Measurements from ENCODE around the gene ZBTB43. TPM values are rescaled to one million over a fixed set of nuclear protein-coding genes. Genes with fewer than 3 reads are reported as not detected.
"Not testable (repeated sequence)": the region's sequence is repeated elsewhere in the genome, so short reads cannot be mapped to it uniquely, and the experiment has no call there.

Gene ZBTB43
- total and polyA plus RNA-seq, 12 donors, result 7.6 to 58.4 (median 43.5) TPM

DNA sequence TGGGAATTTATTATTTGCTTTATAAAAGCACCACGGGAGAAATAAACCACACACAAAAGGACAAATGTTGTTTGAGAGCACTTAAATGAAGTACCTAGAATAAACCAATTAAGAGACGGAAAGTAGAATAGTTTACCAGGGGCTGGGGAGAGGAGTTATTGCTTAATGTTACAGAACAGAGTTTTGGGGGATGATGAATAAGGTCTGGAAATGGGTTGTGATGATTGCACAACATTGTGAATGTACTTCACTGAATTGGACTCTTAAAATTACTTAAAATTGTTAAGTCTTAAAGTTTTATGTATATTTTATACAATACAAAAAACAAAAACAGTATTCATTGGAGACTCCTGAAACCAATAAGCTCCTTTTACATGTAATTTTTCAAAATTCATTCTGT is 1.5 kb downstream of the ZBTB43 start:
- no peak for ATAC-seq
- intact Hi-C loops (cut with DNase I), result no loop called here
- peaks cover 0 to 34% (median 9%) of the 10 kb centered on the region in 9 donors for H3K36me3 ChIP-seq
- no peak for DNase-seq
- H3K27me3 ChIP-seq, result no peaks in the 10 kb centered on the region
- no peaks in the 10 kb centered on the region for H3K9me3 ChIP-seq
- 42 to 46% methylated on average over 2 of the region's 2 CpGs for WGBS, 2 donors
- H3K4me3 ChIP-seq, result peak overlapping the region in 9 of 10 donors; percentile 80 to 99 (median 94)
- H3K4me1 ChIP-seq, result peaks cover 5 to 58% (median 41%) of the 10 kb centered on the region in 9 donors
- peak overlapping the region in 9 of 10 donors; percentile 93 to 98 (median 97) for H3K27ac ChIP-seq
- TF ChIP-seq, protein P1, sequence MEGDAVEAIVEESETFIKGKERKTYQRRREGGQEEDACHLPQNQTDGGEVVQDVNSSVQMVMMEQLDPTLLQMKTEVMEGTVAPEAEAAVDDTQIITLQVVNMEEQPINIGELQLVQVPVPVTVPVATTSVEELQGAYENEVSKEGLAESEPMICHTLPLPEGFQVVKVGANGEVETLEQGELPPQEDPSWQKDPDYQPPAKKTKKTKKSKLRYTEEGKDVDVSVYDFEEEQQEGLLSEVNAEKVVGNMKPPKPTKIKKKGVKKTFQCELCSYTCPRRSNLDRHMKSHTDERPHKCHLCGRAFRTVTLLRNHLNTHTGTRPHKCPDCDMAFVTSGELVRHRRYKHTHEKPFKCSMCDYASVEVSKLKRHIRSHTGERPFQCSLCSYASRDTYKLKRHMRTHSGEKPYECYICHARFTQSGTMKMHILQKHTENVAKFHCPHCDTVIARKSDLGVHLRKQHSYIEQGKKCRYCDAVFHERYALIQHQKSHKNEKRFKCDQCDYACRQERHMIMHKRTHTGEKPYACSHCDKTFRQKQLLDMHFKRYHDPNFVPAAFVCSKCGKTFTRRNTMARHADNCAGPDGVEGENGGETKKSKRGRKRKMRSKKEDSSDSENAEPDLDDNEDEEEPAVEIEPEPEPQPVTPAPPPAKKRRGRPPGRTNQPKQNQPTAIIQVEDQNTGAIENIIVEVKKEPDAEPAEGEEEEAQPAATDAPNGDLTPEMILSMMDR (IDR thresholded peaks at IDR 0.05), result no peak

DNA sequence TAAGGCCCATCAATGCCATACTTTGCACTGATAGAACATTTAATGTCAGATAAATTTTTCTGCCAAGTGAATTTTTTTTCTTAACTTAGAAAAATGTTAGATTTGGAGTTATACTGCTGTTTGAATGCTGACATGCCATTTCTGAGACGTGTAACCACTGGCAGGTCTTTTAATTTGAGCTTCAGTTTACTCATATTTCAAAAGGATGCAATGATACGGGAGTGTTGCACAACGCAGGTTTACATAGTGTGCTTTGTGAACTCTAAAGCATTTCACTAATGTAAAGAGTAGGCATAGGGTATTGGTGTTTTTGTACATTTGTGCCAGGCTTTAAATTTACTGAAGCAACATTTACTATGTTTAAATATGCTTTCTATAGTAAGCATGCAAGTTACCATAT is 4.2 kb downstream of the ZBTB43 start:
- Histone ChIP-seq H3K9me3 (peaks cover 0 to 6% (median 0%) of the 10 kb centered on the region in 11 donors), H3K36me3 (peaks cover 0 to 61% (median 16%) of the 10 kb centered on the region in 9 donors), H3K4me1 (peaks cover 5 to 73% (median 50%) of the 10 kb centered on the region in 9 donors), H3K27me3 (no peaks in the 10 kb centered on the region), H3K4me3 (peak overlapping the region in 1 of 10 donors; percentile 18), H3K27ac (peak overlapping the region in 3 of 10 donors; percentile 3 to 23 (median 10))
- ATAC-seq (no peak), DNase-seq (no peak)
- intact Hi-C loops (cut with DNase I), result no loop called here
- 60 to 67% methylated on average over 3 of the region's 3 CpGs for WGBS, 2 donors
- TF ChIP-seq, protein P1 (IDR thresholded peaks at IDR 0.05), result no peak

DNA sequence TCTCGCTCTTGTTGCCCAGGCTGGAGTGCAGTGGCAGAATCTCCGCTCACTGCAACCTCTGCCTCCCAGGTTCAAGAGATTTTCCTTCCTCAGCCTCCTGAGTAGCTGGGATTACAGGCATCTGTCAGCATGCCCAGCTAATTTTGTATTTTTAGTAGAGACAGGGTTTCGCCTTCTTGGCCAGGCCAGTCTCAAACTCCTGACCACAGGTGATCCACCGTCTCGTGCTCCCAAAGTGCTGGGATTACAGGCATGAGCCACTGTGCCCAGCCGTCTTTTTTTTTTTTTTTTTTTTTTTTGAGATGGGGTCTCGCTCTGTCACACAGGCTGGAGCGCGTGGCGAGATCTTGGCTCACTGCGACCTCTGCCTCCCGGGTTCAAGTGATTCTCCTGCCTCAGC is 5.4 kb downstream of the ZBTB43 start:
- H3K4me3 ChIP-seq; intact Hi-C loops (cut with DNase I); ATAC-seq; H3K27me3 ChIP-seq; DNase-seq: not testable (repeated sequence)
- Histone ChIP-seq H3K9me3 (peaks cover 0 to 16% (median 9%) of the 10 kb centered on the region in 11 donors), H3K36me3 (peaks cover 0 to 69% (median 21%) of the 10 kb centered on the region in 9 donors), H3K4me1 (peaks cover 5 to 69% (median 50%) of the 10 kb centered on the region in 9 donors), H3K27ac (peak overlapping the region in 1 of 10 donors; percentile 23)
- WGBS, 2 donors, result 81 to 91% methylated on average over 12 of the region's 12 CpGs

DNA sequence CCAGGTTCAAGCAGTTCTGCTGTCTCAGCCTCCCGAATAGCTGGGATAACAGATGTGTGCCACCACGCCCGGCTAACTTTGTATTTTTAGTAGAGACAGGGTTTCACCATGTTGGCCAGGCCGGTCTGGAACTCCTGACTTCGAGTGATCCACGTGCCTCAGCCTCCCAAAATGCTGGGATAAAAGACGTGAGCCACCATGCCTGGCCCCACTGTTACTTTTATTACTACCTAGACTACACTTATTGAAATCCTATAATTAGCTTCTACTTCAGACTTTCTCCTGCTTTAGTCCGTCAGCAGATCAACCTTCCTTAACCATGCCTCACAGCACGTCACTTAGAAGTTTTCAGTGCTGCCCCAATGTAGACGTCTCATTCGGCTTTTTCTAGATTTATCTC is 8.2 kb downstream of the ZBTB43 start:
- peak overlapping the region in 4 of 10 donors; percentile 16 to 54 (median 42) for H3K27ac ChIP-seq
- no peaks in the 10 kb centered on the region for H3K27me3 ChIP-seq
- 62 to 73% methylated on average over 11 of the region's 11 CpGs for WGBS, 2 donors
- intact Hi-C loops (cut with DNase I), result no loop called here
- no peak overlapping the region for H3K4me3 ChIP-seq
- peaks cover 0 to 27% (median 10%) of the 10 kb centered on the region in 11 donors for H3K9me3 ChIP-seq
- H3K4me1 ChIP-seq, result peaks cover 0 to 61% (median 28%) of the 10 kb centered on the region in 9 donors
- H3K36me3 ChIP-seq, result peaks cover 0 to 95% (median 32%) of the 10 kb centered on the region in 9 donors
- TF ChIP-seq, protein P1 (IDR thresholded peaks at IDR 0.05), result no peak
- ATAC-seq (peak in 5 of 8 donors; percentile 18 to 71 (median 37)), DNase-seq (no peak)

DNA sequence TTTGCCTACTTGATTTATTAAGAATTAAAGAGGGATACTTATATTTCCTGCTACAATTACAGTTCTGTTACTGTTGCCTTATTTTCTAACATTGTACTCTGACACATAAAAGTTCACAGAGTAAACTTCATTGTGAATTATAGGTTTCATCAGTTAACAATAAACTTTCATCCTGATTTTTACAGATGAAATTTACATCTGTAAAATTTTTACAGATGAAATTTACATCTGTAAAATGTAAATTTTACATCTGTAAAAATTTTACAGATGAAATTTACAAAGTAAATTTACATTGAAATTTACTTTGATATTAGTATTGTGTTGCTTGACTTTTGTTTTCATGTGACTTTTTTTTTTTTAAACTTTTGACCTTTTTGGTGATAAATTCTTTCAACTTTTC is 9.3 kb downstream of the ZBTB43 start:
- H3K4me1 ChIP-seq, result peaks cover 0 to 51% (median 17%) of the 10 kb centered on the region in 9 donors
- H3K9me3 ChIP-seq, result peaks cover 0 to 37% (median 17%) of the 10 kb centered on the region in 11 donors
- H3K27me3 ChIP-seq, result no peaks in the 10 kb centered on the region
- no peak overlapping the region for H3K4me3 ChIP-seq
- intact Hi-C loops (cut with DNase I), result no loop called here
- H3K36me3 ChIP-seq, result peaks cover 0 to 100% (median 37%) of the 10 kb centered on the region in 9 donors
- no peak for DNase-seq
- H3K27ac ChIP-seq, result peak overlapping the region in 1 of 10 donors; percentile 53
- ATAC-seq, result no peak
- TF ChIP-seq, protein P1 (IDR thresholded peaks at IDR 0.05), result no peak

DNA sequence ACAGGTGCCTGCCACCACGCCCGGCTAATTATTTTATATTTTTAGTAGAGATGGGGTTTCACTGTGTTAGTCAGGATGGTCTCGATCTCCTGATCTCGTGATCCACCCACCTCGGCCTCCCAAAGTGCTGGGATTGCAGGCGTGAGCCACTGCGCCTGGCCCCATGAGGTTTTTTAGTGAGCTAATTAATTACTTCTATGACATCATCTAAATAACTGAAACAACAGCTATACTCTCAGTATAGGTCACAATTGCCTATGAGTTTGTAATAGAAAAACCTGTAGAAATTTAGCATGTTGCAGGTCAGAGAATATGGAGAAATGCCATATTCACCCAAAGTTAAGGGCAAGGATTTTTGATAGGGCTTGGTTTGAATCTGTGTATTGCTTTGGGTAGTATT is 12.8 kb downstream of the ZBTB43 start:
- DNase-seq; H3K27me3 ChIP-seq; intact Hi-C loops (cut with DNase I); H3K27ac ChIP-seq; ATAC-seq; H3K4me3 ChIP-seq: not testable (repeated sequence)
- Histone ChIP-seq H3K4me1 (peaks cover 0 to 46% (median 26%) of the 10 kb centered on the region in 9 donors), H3K9me3 (peaks cover 0 to 53% (median 19%) of the 10 kb centered on the region in 11 donors), H3K36me3 (peaks cover 0 to 89% (median 34%) of the 10 kb centered on the region in 9 donors)
- 98 to 99% methylated on average over 7 of the region's 7 CpGs for WGBS, 2 donors

All from heart right ventricle (tissue), 16 donors.